ENCODE data around the gene DLG1. TPM values are rescaled to one million over a fixed set of nuclear protein-coding genes. Genes with fewer than 3 reads are reported as not detected.
"Not testable (repeated sequence)": the region's sequence is repeated elsewhere in the genome, so short reads cannot be mapped to it uniquely, and the experiment has no call there.

DLG1 gene
- total RNA-seq, 4 donors from 2014 or later, result 103 to 150 (median 122) TPM

DNA sequence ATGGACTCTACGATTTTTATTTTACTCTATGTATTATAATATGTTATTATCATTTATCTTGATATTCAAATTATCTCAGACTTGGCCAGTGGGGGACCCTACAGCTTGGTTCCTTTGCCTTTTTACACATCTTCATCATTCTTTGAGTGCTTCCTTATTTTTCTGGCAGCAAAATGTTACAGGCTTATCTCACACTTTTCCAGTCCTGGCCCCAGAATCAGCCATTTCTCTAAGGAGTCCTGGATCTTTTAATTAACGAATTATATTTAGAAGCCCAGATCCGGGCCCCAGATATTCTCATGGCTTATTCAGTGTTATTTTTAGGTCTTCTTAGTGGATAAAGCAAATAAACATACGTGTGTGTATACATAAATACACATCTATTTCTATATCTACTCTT, 236.0 kb downstream of the DLG1 start:
- intact Hi-C loops (cut with DNase I), result no loop called here
- Histone ChIP-seq H3K36me3 (peaks cover 1 to 92% (median 14%) of the 10 kb centered on the region in 3 donors), H3K9me3 (no peaks in the 10 kb centered on the region), H3K27me3 (no peaks in the 10 kb centered on the region), H3K4me3 (no peak overlapping the region), H3K27ac (no peak overlapping the region), H3K4me1 (no peaks in the 10 kb centered on the region)
- TF ChIP-seq POLR2A (IDR thresholded peaks at IDR 0.05), result no peak
- TF ChIP-seq, protein P1, sequence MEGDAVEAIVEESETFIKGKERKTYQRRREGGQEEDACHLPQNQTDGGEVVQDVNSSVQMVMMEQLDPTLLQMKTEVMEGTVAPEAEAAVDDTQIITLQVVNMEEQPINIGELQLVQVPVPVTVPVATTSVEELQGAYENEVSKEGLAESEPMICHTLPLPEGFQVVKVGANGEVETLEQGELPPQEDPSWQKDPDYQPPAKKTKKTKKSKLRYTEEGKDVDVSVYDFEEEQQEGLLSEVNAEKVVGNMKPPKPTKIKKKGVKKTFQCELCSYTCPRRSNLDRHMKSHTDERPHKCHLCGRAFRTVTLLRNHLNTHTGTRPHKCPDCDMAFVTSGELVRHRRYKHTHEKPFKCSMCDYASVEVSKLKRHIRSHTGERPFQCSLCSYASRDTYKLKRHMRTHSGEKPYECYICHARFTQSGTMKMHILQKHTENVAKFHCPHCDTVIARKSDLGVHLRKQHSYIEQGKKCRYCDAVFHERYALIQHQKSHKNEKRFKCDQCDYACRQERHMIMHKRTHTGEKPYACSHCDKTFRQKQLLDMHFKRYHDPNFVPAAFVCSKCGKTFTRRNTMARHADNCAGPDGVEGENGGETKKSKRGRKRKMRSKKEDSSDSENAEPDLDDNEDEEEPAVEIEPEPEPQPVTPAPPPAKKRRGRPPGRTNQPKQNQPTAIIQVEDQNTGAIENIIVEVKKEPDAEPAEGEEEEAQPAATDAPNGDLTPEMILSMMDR (IDR thresholded peaks at IDR 0.05), result no peak
- DNase-seq, result no peak
- WGBS, 2 donors, result 85 to 90% methylated on average over 4 of the region's 4 CpGs

DNA sequence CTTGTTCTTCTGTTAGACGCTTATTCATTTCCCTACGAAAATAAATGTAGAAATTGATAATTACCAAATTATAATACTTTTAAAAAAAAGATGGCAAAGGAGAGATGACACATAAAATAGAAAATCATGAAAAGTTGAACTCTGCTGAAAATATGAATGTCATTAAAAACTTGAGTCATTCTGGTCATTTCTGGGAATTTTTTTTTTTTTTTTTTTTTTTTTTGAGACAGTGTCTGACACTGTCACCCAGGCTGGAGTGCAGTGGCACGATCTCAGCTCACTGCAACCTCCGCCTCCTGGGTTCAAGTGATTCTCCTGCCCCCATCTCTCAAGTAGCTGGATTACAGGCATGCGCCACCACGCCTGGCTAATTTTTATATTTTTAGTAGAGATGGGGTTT, 246.8 kb downstream of the DLG1 start:
- DNase-seq; intact Hi-C loops (cut with DNase I); H3K4me1 ChIP-seq; H3K4me3 ChIP-seq; H3K27me3 ChIP-seq; H3K27ac ChIP-seq; H3K9me3 ChIP-seq: not testable (repeated sequence)
- WGBS, 2 donors, result 86% methylated on average over 5 to 6 of the region's 6 CpGs
- peaks cover 7 to 99% (median 20%) of the 10 kb centered on the region in 3 donors for H3K36me3 ChIP-seq

DNA sequence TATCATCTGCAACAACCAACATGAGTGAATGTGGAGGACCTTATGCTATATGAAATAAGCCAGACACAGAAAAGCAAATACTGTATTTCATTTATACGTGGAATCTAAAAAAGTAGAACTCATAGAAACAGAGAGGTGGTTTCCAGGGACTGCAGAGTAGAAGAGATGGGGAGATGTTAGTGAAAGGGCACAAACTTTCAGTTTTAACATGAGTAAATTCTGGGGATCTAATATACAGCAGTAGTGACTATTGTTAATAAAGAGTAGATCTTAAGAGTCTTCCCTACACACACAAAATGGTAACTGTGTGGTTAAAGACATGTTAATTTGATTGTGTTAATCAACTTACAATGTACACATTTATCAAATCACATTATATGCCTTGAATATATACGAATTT, 247.9 kb downstream of the DLG1 start:
- Histone ChIP-seq H3K27me3 (no peaks in the 10 kb centered on the region), H3K4me3 (no peak overlapping the region), H3K9me3 (no peaks in the 10 kb centered on the region), H3K27ac (no peak overlapping the region), H3K36me3 (peaks cover 0 to 99% (median 15%) of the 10 kb centered on the region in 3 donors), H3K4me1 (no peaks in the 10 kb centered on the region)
- TF ChIP-seq, protein P1 (IDR thresholded peaks at IDR 0.05), result no peak
- no peak for TF ChIP-seq POLR2A (IDR thresholded peaks at IDR 0.05)
- WGBS, 2 donors, result 74% methylated on average over 2 of the region's 2 CpGs
- no peak for DNase-seq
- intact Hi-C loops (cut with DNase I), result no loop called here

DNA sequence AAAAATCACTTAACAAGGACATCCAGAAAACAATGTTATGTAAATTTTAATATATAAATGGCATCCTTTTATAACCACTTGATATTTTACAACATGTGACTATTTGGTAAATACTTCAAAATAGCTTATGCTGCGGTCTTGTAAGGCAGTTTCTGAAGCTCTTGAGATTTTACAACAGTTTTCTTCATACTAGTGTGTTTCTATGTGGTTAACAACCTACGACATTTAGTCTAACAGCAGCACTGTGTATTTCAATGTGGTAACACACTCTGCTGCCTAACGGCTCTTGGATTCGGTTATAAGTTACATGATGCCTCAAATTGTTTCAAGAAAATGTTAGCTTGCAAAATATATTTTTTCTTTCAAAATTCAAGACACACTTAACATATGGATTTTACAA, 255.9 kb downstream of the DLG1 start:
- no peaks in the 10 kb centered on the region for H3K4me1 ChIP-seq
- WGBS, 2 donors, result 93 to 95% methylated on average over 4 of the region's 4 CpGs
- no peak for TF ChIP-seq POLR2A (IDR thresholded peaks at IDR 0.05)
- TF ChIP-seq, protein P1 (IDR thresholded peaks at IDR 0.05), result no peak
- no peak overlapping the region for H3K4me3 ChIP-seq
- no peak overlapping the region for H3K27ac ChIP-seq
- no peaks in the 10 kb centered on the region for H3K27me3 ChIP-seq
- peaks cover 0 to 57% (median 16%) of the 10 kb centered on the region in 3 donors for H3K36me3 ChIP-seq
- intact Hi-C loops (cut with DNase I), result no loop called here
- no peak for DNase-seq
- H3K9me3 ChIP-seq, result no peaks in the 10 kb centered on the region

DNA sequence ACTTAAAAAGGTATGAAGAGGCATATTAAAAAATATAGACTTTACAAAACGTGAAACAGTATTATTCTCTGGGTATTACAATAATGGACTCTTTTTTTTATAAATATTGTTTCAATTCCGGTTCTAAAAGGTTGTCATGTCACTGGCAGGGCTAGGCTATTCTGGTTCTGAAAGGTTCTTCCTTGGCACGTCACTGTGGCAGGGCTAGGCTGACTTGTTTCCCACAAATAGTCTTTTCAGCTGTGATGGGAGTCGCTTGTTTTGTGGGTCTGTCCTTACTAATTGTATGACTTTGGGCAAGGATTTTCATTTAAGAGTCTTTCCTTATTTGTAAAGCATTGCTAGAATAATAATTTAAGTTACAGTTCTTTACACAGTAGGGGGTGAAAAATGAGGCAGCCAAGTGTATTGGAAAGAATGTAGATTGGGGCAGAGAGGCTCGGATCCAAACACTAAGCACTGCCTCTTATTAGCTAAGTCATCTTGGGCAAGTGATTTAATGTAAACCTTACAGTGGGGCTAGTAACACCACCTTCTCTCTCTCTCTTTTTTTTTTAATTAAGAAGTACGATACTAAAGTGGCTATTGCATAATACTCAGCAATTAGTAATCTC, 256.4 kb downstream of the DLG1 start:
- TF ChIP-seq, protein P1 (IDR thresholded peaks at IDR 0.05), result no peak
- no peak for TF ChIP-seq POLR2A (IDR thresholded peaks at IDR 0.05)
- Histone ChIP-seq H3K4me3 (no peak overlapping the region), H3K9me3 (no peaks in the 10 kb centered on the region), H3K4me1 (no peaks in the 10 kb centered on the region), H3K27me3 (no peaks in the 10 kb centered on the region), H3K36me3 (peaks cover 0 to 51% (median 16%) of the 10 kb centered on the region in 3 donors), H3K27ac (no peak overlapping the region)
- no peak for DNase-seq
- intact Hi-C loops (cut with DNase I), result no loop called here
- 80 to 82% methylated on average over 6 of the region's 6 CpGs for WGBS, 2 donors

DNA sequence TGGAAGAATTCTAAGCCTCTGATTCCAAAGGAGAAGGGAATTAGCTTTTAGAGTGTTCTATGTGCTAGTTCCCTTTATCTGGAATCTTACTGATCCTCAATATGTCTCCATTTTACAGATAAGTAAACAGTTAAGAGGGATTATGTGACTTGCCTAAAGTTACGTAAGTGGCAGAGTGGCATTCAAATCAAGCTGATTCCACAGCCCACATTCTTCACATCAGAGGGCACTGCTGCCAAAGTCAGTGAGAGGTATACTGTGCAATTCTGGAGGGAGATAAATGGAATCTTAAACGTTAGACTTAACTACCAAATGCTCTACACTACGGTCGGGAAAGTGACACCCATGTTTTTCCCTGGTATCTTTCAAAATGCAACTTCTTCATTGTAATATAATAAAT, 257.8 kb downstream of the DLG1 start:
- Histone ChIP-seq H3K4me3 (no peak overlapping the region), H3K27ac (no peak overlapping the region), H3K36me3 (peaks cover 0 to 38% (median 16%) of the 10 kb centered on the region in 3 donors), H3K27me3 (peaks cover 0 to 4% (median 0%) of the 10 kb centered on the region in 4 donors), H3K9me3 (no peaks in the 10 kb centered on the region), H3K4me1 (no peaks in the 10 kb centered on the region)
- DNase-seq, result no peak
- TF ChIP-seq POLR2A (IDR thresholded peaks at IDR 0.05), result no peak
- TF ChIP-seq, protein P1 (IDR thresholded peaks at IDR 0.05), result no peak
- intact Hi-C loops (cut with DNase I), result no loop called here
- WGBS, 2 donors, result 57 to 69% methylated on average over 4 of the region's 4 CpGs
